ENCODE measurements around the gene URB1.
"Not testable (repeated sequence)": the region's sequence is repeated elsewhere in the genome, so short reads cannot be mapped to it uniquely, and the experiment has no call there.

Gene URB1

GRCh38 chr21:32392880-32393676 is at the start of gene URB1:
Gene URB1, minus strand, starts transcription at chr21:32393012. Its CDS starts 102 bp downstream, at chr21:32392910.
- peak; percentile 79 for DNase-seq (ENCODE audit: low read depth)
- TF ChIP-seq CTCF (conservative IDR thresholded peaks at IDR 0.05; ENCODE audit: low read length), result no peak; the same call in 1 of the 2 replicates
- H3K4me3 ChIP-seq (ENCODE audit: low read length), result peak within 1 kb of the TSS; percentile 84

- no peak overlapping the region for H3K4me3 ChIP-seq (ENCODE audit: low read length)
- no peak for DNase-seq (ENCODE audit: low read depth)
- no peak for TF ChIP-seq CTCF (conservative IDR thresholded peaks at IDR 0.05; ENCODE audit: low read length)
Observed at GRCh38 chr21:32437729-32438128, 44.9 kb upstream of the URB1 start.

- not testable (repeated sequence) for H3K4me3 ChIP-seq (ENCODE audit: low read length); DNase-seq (ENCODE audit: low read depth)
Observed at GRCh38 chr21:32432982-32433660, 40.3 kb upstream of the URB1 start.

- DNase-seq (ENCODE audit: low read depth), result no peak
- no peak overlapping the region for H3K4me3 ChIP-seq (ENCODE audit: low read length)
- TF ChIP-seq CTCF (conservative IDR thresholded peaks at IDR 0.05; ENCODE audit: low read length), result no peak
Observed at GRCh38 chr21:32427958-32428623, 35.3 kb upstream of the URB1 start.

GRCh38 chr21:32426592-32427051 is 33.8 kb upstream of the URB1 start:
- TF ChIP-seq CTCF (conservative IDR thresholded peaks at IDR 0.05; ENCODE audit: low read length), result no peak
- DNase-seq (ENCODE audit: low read depth), result peak; percentile 68
- no peak overlapping the region for H3K4me3 ChIP-seq (ENCODE audit: low read length)

- no peak for TF ChIP-seq CTCF (conservative IDR thresholded peaks at IDR 0.05; ENCODE audit: low read length)
- DNase-seq (ENCODE audit: low read depth), result no peak
- H3K4me3 ChIP-seq (ENCODE audit: low read length), result no peak overlapping the region
Observed at GRCh38 chr21:32426066-32426465, 33.3 kb upstream of the URB1 start.

GRCh38 chr21:32425628-32426027 is 32.8 kb upstream of the URB1 start:
- H3K4me3 ChIP-seq (ENCODE audit: low read length), result no peak overlapping the region
- TF ChIP-seq CTCF (conservative IDR thresholded peaks at IDR 0.05; ENCODE audit: low read length), result no peak
- DNase-seq (ENCODE audit: low read depth), result no peak
